WERI-Rb-1 (cell line): Measurements from ENCODE around the gene ADH1C.
A peak's percentile ranks its signal among the peaks of the same experiment; 100 is the strongest.
"Not testable (repeated sequence)": the region's sequence is repeated elsewhere in the genome, so short reads cannot be mapped to it uniquely, and the experiment has no call there.

Experiments
- DNase-seq: peaks from one replicate; pipeline ENCODE4 v3.0.0-alpha.2; 2020
- H3K27ac ChIP-seq: fragments of 250-450 bp; sonication (Bioruptor Pico); 2 replicates; pipeline ENCODE4 v1.5.1; 2020; ENCODE audit warnings: mild to moderate bottlenecking, moderate library complexity
- H3K27me3 ChIP-seq: fragments of 250-450 bp; sonication (Bioruptor Pico); 2 replicates; pipeline ENCODE4 v1.5.1; 2021; ENCODE audit warnings: mild to moderate bottlenecking, low read depth, moderate library complexity; ENCODE audit not compliant: insufficient read depth, severe bottlenecking
- H3K36me3 ChIP-seq: fragments of 250-450 bp; sonication (Bioruptor Pico); 2 replicates; pipeline ENCODE4 v1.5.1; 2020; ENCODE audit warnings: mild to moderate bottlenecking, moderate library complexity
- H3K4me3 ChIP-seq: 2 replicates; pipeline ENCODE4 v1.5.1; 2011; ENCODE audit warnings: low read depth, mild to moderate bottlenecking, control low read depth, low read length
- H3K9me3 ChIP-seq: fragments of 250-450 bp; sonication (Bioruptor Pico); 2 replicates; pipeline ENCODE4 v1.5.1; 2021; ENCODE audit warnings: mild to moderate bottlenecking, moderate library complexity; ENCODE audit not compliant: severe bottlenecking
- TF ChIP-seq, protein P1 (sequence below): IDR thresholded peaks from 2 replicates; pipeline ENCODE4 v1.5.1; 2011; ENCODE audit warnings: low read depth, mild to moderate bottlenecking, control low read depth, inconsistent platforms, low read length

The ADH1C gene

DNA sequence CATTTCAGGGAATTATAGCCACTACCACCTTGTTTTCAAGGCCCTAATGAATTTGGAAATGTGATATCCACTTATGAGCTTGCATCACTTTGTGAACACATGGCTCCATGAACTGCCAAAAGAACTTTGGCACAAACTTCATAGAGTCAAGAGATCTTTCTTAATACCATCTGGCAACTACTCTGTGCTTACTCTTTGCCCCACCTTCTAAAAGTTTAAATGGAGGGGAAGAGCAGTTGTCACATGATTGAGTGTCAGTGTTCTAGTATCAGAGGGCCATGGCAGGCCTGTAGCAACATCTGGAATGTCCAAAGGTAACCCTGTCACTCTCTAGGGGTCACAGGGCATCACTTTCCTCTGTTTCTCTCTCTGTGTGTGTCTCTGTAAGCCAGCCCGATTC, 28.8 kb downstream of the ADH1C start:
- no peak for DNase-seq
- Histone ChIP-seq H3K27ac (no peak overlapping the region), H3K27me3 (no peaks in the 10 kb centered on the region), H3K36me3 (no peaks in the 10 kb centered on the region), H3K9me3 (no peaks in the 10 kb centered on the region), H3K4me3 (no peak overlapping the region)
- TF ChIP-seq, protein P1, sequence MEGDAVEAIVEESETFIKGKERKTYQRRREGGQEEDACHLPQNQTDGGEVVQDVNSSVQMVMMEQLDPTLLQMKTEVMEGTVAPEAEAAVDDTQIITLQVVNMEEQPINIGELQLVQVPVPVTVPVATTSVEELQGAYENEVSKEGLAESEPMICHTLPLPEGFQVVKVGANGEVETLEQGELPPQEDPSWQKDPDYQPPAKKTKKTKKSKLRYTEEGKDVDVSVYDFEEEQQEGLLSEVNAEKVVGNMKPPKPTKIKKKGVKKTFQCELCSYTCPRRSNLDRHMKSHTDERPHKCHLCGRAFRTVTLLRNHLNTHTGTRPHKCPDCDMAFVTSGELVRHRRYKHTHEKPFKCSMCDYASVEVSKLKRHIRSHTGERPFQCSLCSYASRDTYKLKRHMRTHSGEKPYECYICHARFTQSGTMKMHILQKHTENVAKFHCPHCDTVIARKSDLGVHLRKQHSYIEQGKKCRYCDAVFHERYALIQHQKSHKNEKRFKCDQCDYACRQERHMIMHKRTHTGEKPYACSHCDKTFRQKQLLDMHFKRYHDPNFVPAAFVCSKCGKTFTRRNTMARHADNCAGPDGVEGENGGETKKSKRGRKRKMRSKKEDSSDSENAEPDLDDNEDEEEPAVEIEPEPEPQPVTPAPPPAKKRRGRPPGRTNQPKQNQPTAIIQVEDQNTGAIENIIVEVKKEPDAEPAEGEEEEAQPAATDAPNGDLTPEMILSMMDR = no peak

- TF ChIP-seq, protein P1 = no peak
- no peak within 1 kb of the TSS for H3K27ac ChIP-seq
- no peak for DNase-seq
- no peaks in the 10 kb centered on the region for H3K27me3 ChIP-seq
- H3K4me3 ChIP-seq = no peak within 1 kb of the TSS
- H3K9me3 ChIP-seq = no peaks in the 10 kb centered on the region
- no peaks in the 10 kb centered on the region for H3K36me3 ChIP-seq
Observed at GRCh38 chr4:99321241-99322191, 31.0 kb downstream of the ADH1C start, which contains the start of gene ADH1B. Gene ADH1B, minus strand, starts transcription at chr4:99321401. Its CDS starts 70 bp downstream, at chr4:99321331.

DNA sequence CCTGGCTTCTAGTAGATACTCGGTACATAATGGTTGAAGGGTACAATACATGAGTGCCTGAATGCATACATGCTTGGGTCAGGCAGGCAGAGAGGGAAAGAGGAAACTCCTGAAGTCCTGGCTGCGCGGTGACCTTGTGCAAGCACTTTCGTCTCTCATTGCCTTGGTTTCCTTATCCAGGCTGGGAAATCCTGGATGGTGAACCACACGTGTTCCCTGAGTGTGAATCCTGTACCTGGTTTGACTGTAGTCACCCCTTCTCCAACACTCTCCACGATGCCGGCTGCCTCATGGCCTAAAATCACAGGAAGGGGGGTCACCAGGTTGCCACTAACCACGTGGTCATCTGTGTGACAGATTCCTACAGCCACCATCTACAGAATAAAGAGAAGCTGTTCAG, 34.7 kb downstream of the ADH1C start:
- not testable (repeated sequence) for H3K27me3 ChIP-seq, H3K9me3 ChIP-seq, H3K36me3 ChIP-seq, H3K27ac ChIP-seq, DNase-seq, H3K4me3 ChIP-seq

DNA sequence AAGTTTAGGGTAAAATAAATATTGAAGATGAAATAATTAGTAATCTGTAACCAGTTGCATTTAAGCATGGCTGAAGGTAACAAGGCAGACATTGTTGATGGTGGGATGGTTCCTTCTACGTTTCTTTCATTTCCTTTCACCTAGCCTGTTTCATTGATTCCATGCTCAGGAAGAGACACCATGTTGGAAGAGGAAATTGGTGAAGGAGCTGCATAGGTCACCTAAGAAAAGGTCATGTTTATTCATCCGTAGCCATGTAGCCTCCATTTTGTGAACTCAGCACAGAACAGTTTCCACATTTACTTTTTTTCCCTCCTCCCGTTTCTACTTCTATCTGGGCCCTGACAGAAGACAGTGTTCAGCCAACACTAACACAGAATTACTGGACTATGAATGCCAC, 35.2 kb downstream of the ADH1C start:
- Histone ChIP-seq H3K4me3 (no peak overlapping the region), H3K27ac (no peak overlapping the region), H3K27me3 (no peaks in the 10 kb centered on the region), H3K9me3 (no peaks in the 10 kb centered on the region), H3K36me3 (no peaks in the 10 kb centered on the region)
- DNase-seq = no peak
- TF ChIP-seq, protein P1 = no peak

- H3K9me3 ChIP-seq = no peaks in the 10 kb centered on the region
- TF ChIP-seq, protein P1 = no peak
- no peaks in the 10 kb centered on the region for H3K27me3 ChIP-seq
- DNase-seq = no peak
- H3K27ac ChIP-seq = no peak overlapping the region
- H3K4me3 ChIP-seq = no peak overlapping the region
- H3K36me3 ChIP-seq = no peaks in the 10 kb centered on the region
Observed at GRCh38 chr4:99315839-99316238, 36.7 kb downstream of the ADH1C start.

DNA sequence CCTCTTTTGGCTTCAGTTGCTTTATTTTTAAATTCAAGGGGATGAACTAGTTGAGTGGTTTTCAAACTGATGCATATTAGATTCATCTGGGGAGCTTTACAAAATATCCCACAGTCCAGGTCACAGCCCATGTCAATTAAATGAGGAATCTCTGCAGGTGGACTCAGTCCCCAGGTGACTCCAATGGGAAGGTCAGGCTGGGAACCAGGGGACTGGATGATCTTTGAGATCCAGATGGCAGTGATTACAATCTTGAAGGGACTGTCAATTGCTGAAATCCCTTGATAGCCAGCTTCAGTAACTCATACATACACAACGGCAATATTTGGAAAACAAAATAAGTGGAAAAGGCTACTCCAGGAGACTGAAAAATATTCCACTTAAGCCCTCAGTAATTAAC, 38.3 kb downstream of the ADH1C start:
- Histone ChIP-seq H3K9me3 (no peaks in the 10 kb centered on the region), H3K36me3 (no peaks in the 10 kb centered on the region), H3K27me3 (no peaks in the 10 kb centered on the region), H3K4me3 (no peak overlapping the region), H3K27ac (no peak overlapping the region)
- TF ChIP-seq, protein P1 = no peak
- DNase-seq = peak; percentile 27
